MM.1S (cell line): ENCODE measurements around the gene ATP6V0A1.

Experiments
- EZH2phosphoT487 ChIP-seq: fragments of 300-600 bp; sonication (generic); IDR thresholded peaks from 2 replicates; pipeline ENCODE4 v1.6.1; 2018; ENCODE audit warnings: antibody characterized with exemption, low read length
- TF ChIP-seq, protein P1 (sequence below): fragments of 300-600 bp; sonication (generic); IDR thresholded peaks from 2 replicates; pipeline ENCODE4 v1.5.1; 2016; ENCODE audit warnings: antibody characterized with exemption, low read length, mixed read lengths

DNA sequence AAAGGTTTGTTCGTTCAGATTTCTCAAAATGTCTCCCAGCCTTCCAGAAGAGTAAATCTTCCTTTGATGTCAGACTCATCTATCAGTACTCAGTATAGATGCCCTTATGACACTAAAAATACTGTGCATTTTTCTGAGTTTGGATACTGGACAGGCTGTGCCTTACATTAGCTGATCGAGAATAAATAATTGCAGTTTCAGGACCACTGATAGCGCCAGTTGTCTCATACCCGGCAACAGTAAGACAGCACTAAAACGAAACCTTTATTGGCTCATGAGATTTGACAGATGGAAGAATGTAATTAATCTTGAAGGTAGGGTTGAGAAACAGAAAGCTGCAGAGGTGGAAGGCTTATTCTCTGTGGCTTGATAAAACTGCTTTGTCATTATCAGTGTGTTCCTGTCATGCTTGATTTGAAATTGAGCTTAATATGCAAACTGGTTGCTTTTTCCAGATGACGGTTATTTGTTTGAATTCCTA lies 1.2 kb downstream of the ATP6V0A1 start:
- TF ChIP-seq, protein P1, sequence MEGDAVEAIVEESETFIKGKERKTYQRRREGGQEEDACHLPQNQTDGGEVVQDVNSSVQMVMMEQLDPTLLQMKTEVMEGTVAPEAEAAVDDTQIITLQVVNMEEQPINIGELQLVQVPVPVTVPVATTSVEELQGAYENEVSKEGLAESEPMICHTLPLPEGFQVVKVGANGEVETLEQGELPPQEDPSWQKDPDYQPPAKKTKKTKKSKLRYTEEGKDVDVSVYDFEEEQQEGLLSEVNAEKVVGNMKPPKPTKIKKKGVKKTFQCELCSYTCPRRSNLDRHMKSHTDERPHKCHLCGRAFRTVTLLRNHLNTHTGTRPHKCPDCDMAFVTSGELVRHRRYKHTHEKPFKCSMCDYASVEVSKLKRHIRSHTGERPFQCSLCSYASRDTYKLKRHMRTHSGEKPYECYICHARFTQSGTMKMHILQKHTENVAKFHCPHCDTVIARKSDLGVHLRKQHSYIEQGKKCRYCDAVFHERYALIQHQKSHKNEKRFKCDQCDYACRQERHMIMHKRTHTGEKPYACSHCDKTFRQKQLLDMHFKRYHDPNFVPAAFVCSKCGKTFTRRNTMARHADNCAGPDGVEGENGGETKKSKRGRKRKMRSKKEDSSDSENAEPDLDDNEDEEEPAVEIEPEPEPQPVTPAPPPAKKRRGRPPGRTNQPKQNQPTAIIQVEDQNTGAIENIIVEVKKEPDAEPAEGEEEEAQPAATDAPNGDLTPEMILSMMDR: no peak
- no peak for TF ChIP-seq EZH2phosphoT487
